Measurements from ENCODE around the gene PARVB.

GRCh38 chr22:44098021-44098739 is 74.1 kb downstream of the PARVB start:
- no peak; the same call in 1 of the 2 replicates for TF ChIP-seq POLR2A (IDR thresholded peaks at IDR 0.05; ENCODE audit: low read depth, low read length)
- no peak for TF ChIP-seq POU2F2 (IDR thresholded peaks at IDR 0.05; ENCODE audit: borderline replicate concordance, low read depth, low read length)
- no peak for TF ChIP-seq CBX3 (IDR thresholded peaks at IDR 0.05; ENCODE audit: borderline replicate concordance, low read depth)
- no peak for TF ChIP-seq KDM1A (IDR thresholded peaks at IDR 0.05; ENCODE audit: borderline replicate concordance)
- TF ChIP-seq PML (IDR thresholded peaks at IDR 0.05; ENCODE audit: low read length), result no peak
- TF ChIP-seq POLR2AphosphoS5 (IDR thresholded peaks at IDR 0.05; ENCODE audit: low read length), result no peak

Measured in GM12878 (cell line).